ENCODE measurements around the gene DNAH14.
"Not testable (repeated sequence)": the region's sequence is repeated elsewhere in the genome, so short reads cannot be mapped to it uniquely, and the experiment has no call there.

The DNAH14 gene

DNA sequence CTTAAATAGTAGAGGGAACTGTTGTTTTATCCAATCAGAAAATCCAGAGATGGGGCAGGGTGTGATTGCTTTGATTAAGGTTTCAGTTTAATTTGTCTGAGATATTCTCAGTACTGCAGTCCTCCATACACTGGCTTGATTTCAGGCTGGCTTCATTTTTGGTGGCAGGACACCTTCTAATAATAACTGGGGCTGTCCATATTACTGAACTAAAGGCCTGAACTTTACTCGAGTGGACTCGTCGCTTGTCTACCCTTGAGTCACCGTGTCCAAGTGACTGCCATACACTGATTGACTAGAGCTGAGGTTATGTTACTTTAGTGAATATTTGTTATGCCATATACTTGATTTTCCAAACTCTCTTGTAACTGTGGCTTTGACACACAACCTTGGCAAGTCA lies 228.8 kb downstream of the DNAH14 start:
- DNase-seq: no peak

DNA sequence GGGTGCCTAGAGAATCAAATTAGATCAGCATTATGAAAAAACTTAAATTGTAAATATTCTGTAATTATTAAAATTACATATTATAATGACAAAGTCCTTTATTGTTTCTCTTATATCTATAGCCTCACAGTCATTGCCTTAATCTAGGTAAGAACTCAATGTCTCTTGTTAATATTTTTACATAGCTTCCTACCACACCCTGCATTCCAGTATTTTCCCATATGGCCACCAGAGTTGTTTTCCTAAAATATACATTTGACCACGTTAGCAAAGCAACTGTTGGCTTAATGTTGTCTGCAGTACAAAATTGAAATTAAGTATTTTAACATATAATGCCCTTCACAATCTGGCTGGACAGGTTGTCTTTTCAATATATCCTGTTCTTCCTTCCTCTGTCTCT lies 230.3 kb downstream of the DNAH14 start:
- no peak for DNase-seq

DNA sequence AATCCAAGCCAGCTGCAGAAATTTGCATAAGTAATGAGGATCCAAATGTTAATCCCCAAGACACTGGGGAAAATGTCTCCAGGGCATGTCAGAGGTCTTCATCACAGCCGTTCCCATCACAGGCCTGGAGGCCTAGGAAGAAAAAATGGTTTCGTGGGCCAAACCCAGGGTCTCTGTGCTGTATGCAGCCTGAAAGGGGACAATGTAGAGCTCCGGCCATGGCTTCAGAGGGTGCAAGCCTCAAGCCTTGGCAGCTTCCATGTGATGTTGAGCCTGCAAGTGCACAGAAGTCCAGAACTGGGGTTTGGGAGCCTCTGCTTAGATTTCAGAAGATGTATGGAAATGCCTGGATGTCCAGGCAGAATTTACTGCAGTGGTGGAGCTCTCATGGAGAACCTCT lies 247.9 kb downstream of the DNAH14 start:
- not testable (repeated sequence) for DNase-seq

GRCh38 chr1:225179686-225180085 lies 250.2 kb downstream of the DNAH14 start:
- DNase-seq: no peak

DNA sequence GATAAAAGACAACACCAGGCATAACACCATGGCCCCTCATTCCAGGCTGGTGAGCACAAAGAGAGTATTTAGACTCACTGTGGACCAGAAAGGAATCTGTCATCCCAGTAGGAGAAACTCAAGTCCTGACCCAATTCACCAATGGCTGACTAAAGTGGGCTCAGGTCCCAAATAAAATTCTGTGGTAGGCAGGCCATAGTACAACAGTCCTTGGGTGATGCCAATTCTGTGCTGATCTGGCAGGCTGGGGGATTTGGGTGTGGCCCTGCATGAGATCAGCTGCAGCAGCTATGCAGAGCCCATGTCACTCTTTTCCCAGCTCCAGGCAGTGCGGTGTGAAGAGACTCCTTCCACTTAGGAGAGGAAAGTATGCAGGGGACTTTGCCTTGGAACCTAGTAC lies 253.2 kb downstream of the DNAH14 start:
- DNase-seq: no peak

- DNase-seq: no peak
These were observed 261.8 kb downstream of the DNAH14 start for GRCh38 chr1:225191199-225191753.

DNA sequence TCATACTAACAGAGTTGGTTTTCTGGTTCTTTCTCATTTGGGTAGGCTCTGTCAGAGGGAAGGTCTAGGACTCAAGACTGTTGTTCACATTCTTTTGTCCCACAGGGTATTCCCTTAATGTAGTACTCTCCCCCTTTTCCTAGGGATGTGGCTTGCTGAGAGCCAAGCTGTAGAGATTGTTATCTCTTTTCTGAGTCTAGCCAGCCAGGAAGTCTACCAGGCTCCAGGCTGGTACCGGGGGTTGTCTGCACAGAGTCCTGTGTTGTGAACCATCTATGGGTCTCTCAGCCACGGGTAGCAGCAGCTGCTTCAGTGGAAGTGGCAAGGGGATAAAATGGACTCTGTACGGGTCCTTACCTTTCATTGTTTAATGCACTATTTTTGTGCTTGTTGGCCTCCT lies 272.0 kb downstream of the DNAH14 start:
- no peak for DNase-seq

GRCh38 chr1:225207791-225208190 lies 278.3 kb downstream of the DNAH14 start:
- no peak for DNase-seq

DNA sequence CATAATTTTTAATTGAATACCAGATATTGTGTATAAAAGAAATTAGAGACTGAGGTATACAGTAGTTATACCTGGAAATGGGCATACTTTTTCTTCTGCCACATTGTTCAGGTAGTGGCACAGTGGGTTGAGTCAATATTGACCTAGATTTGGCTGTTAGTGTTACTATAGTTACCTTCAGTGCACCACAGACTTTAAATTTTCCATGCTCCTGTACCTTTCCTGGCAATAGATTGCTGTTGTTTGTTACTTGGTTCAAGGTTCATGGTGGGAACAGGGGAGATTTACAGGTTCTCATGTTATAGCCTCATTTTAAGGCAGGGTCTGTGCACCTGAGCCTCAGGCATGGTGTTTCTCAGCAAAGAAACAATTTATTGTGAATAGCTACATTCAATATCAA lies 279.7 kb downstream of the DNAH14 start:
- no peak for DNase-seq

DNA sequence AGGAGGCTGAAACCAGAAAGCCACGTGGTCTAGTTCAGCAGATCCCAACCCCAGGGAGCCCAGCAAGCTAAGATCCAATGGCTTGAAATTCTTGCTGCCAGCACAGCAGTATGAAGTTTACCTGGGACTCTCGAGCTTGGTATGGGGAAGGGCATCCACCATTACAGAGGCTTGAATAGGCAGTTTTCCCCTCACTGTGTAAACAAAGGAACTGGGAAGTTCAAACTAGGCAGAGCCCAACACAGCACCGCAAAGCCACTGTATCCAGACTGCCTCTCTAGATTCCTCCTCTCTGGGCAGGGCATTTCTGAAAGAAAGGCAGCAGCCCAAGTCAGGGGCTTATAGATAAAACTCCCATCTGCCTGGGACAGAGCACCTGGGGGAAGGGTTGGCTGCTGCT lies 280.7 kb downstream of the DNAH14 start:
- not testable (repeated sequence) for DNase-seq

GRCh38 chr1:225211694-225212442 lies 282.4 kb downstream of the DNAH14 start:
- not testable (repeated sequence) for DNase-seq

DNA sequence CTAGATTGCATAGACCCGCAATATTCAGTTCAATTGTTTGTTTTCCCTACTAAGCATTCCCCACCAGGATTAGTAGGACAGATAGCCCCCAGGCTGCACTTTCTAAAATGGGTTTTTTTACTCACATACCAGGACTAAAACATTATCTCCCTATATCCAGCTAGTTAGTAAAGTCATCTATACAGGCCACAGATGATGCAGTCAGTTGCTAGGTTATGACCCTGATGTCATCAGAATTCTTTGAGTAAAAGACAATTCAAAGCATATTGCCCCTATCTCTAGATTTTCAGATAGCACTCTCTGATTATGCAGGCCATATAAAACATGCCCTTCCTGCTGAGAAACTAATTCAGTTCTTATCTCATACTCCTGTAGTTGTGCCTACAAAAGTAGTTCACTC lies 294.8 kb downstream of the DNAH14 start:
- DNase-seq: no peak

DNA sequence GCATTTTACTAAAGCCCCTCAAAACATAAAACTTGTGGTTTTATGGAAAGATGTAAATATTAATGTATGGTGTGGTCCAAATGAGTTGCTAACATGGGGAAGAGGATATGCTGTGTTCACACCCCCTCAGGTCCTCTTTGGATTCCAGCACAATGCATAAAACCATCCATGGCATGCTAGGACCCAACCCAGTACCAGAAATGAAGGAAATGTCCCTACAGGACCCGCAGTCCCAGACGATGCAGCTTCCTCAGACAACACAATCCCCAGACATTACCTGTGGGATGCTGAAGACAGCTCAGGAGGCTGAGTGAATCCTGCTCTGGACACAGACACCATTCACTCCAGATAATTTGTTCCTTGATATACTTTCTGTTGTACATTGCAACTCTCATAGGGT lies 296.2 kb downstream of the DNAH14 start:
- DNase-seq: no peak

DNA sequence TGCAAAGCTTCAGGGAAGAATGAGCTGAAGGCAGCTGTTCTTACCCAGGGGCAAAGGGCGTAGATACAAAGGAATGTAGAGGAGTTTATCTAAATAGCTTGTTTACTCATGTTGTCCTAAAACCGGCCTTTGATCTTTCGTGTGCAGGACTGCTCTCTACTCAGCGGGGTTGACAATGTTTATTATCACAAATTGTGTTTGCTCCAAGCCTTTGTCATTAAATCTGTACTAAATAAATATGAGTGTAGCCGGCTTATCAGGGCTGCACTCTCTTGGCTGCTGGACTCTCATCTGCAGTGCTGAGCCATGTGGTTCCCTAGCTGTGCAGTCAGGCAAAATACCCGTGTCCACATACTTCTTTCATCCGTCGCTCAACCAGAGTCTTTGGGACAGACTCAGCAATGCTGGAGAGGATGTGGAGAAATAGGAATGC lies 299.4 kb downstream of the DNAH14 start:
- DNase-seq: no peak

GRCh38 chr1:225229429-225229828 lies 300.0 kb downstream of the DNAH14 start:
- not testable (repeated sequence) for DNase-seq

- no peak for DNase-seq
These were observed 301.0 kb downstream of the DNAH14 start for GRCh38 chr1:225230483-225230882.

DNA sequence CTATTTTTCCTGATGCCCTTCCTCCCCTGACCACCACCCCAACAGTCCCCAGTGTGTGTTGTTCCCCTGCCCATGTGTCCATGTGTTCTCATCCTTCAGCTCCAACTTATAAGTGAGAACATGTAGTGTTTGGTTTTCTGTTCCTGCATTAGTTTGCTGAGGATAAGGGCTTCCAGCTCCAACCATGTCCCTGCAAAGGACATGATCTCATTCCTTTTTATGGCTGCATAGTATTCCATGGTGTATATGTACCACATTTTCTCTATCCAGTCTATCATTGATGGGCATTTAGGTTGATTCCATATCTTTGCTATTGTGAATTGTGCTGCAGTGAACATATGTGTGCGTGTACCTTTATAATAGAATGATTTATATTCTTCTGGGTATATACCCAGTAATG lies 303.5 kb downstream of the DNAH14 start:
- not testable (repeated sequence) for DNase-seq

- DNase-seq: no peak
These were observed 313.1 kb downstream of the DNAH14 start for GRCh38 chr1:225242611-225243010.

DNA sequence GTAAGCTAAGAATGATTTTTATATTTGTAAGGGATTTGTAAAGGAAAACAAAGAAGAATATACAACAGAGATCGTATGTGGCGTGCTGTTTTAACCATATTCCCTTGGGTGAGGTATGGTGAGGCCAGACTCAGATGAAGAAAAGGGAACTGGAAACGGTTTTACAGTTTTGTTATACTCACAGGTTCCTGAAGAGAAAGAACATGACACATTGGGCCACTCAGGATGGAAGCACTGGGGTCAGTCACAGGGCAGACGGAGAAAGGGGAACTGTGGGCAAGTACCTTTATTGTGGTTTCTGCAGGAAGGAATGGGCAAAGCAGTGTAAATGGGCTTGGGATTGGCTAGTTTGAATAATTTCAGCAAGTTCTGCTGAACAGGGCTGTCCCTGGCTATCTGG lies 321.0 kb downstream of the DNAH14 start:
- no peak for DNase-seq

GRCh38 chr1:225253173-225253572 lies 323.7 kb downstream of the DNAH14 start:
- no peak for DNase-seq

GRCh38 chr1:225253784-225254183 lies 324.3 kb downstream of the DNAH14 start:
- DNase-seq: no peak

DNA sequence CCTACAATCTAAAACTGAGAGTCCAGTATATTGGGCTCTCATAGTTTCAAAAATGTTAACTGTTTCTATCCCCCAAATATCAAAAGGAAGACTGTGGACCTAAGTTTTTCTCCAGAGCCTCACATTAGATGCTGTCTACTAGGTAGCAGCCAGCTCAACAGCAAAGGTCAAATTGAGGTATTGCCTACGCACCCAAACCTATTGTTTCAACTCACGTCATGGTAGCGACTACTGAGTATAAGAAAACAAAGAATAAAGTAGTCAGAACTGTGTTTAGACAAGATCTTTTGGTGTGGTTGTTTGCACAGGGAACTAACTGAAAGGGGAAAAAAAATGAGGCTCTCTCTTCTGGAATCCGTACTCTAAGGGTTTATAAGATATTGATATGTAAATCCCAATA lies 325.2 kb downstream of the DNAH14 start:
- no peak for DNase-seq

DNA sequence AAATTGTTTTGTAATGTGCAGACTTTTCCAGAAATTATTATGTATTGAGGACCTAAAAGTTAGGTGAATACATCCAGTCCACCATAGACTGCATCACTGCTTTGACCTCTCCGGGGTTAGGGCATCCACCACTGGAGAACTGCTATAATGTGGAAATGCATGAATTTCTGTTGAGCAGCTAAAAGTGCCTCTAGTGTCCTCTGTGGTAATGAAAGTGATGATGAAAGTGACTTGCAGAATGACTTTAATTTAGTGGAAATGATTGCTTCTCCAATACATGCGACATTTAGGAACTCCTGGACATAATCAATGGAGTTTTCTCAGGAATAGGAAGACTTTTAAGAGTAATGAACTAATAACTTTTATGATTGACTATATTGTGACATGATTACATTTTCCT lies 327.6 kb downstream of the DNAH14 start:
- no peak for DNase-seq

DNA sequence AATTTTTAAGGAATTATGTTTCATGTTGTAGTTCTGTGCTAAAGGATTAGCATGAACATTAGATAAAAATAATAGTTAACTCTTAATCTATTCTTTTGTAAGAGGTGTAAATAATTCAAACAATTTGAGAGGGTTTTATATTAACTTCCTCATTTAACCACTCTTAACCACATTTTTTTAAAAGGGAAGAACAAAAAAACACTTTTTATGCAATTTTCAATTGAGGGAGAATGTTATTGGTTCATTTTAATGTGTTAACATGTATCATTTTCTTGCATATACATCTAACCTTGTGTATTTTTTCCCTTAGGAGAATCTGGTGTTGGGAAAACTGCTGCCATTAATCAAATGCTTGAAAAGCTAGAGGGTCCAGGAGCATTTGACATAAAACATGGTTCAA lies 329.3 kb downstream of the DNAH14 start:
- DNase-seq: no peak

GRCh38 chr1:225259542-225259941 lies 330.1 kb downstream of the DNAH14 start:
- DNase-seq: no peak
